Measurements from ENCODE around the gene PNPLA2. TPM values are rescaled to one million over a fixed set of nuclear protein-coding genes. Genes with fewer than 3 reads are reported as not detected.
A peak's percentile ranks its signal among the peaks of the same experiment; 100 is the strongest.

Gene PNPLA2
- total RNA-seq, 1 donor from 2014 or later = 143 TPM

DNA sequence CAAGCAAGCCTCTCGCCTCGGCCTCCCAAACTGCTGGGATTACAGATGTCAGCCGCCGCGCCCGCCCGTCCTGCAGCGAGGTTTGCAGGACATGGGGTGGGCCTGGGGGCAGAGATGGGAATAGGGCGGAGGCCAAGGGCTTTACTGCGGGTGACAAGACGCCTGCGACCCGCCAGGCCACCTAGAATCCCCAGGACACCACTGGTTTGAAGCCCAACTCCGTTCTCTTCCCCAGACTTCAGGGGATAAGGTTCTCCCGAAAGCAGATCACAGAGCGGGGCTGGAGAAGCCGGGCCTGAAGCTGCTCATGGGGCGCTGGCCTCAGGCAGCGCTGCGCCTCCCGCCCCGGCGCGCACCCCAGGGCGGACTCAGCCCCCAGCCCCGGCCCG lies 23.3 kb downstream of the PNPLA2 start:
- Histone ChIP-seq H3K4me3 (peak overlapping the region; percentile 100), H3K36me3 (peaks cover 38% of the 10 kb centered on the region), H3K9me3 (no peaks in the 10 kb centered on the region), H3K4me1 (peaks cover 48% of the 10 kb centered on the region), H3K27ac (peak overlapping the region; percentile 97), H3K27me3 (no peaks in the 10 kb centered on the region)
- intact Hi-C loops (cut with DNase I) = no loop called here
- TF ChIP-seq, protein P1, sequence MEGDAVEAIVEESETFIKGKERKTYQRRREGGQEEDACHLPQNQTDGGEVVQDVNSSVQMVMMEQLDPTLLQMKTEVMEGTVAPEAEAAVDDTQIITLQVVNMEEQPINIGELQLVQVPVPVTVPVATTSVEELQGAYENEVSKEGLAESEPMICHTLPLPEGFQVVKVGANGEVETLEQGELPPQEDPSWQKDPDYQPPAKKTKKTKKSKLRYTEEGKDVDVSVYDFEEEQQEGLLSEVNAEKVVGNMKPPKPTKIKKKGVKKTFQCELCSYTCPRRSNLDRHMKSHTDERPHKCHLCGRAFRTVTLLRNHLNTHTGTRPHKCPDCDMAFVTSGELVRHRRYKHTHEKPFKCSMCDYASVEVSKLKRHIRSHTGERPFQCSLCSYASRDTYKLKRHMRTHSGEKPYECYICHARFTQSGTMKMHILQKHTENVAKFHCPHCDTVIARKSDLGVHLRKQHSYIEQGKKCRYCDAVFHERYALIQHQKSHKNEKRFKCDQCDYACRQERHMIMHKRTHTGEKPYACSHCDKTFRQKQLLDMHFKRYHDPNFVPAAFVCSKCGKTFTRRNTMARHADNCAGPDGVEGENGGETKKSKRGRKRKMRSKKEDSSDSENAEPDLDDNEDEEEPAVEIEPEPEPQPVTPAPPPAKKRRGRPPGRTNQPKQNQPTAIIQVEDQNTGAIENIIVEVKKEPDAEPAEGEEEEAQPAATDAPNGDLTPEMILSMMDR (IDR thresholded peaks at IDR 0.05) = no peak
- peak; percentile 0 for ATAC-seq
- DNase-seq = no peak

DNA sequence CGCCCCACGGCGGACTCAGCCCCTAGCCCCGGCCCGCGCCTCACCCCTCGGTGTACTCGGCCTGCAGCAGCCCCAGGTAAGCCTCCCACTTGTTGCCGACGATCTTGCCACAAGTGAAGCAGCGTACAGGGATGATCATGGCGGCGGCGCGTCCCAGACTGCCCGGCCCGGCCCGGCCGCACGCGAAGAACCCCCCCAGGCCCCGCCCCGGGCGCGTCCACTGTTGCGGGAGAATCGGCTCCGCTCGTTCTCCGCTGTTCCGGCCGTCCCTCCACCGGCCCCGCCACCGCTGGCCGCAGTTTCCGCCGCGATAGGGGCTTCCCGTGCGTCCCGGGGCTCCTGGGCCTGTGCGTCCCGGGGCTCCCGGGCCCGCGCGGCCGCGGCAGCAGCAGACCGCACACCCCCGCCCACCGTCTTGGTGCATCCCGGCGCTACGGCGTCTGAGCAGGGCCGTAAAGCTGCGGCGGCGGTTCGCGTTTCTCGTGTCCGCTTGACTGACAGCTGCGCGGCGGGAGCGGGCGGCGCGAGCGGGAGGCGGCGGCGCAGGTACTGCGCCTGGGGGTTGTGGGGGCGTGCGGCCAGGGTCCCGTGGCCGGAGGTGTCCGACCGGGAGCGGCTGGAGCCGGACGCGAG lies 23.8 kb downstream of the PNPLA2 start, which contains the start of the genes POLR2L and TSPAN4:
POLR2L (minus strand) TSS at position 160 of the 633 bp plus-strand sequence; CDS start at position 139, 21 bp downstream.
TSPAN4 (plus strand) TSS at position 483 of the 633 bp plus-strand sequence. CDS start 7,453 bp downstream, outside the sequence.
- peak within 1 kb of the TSS; percentile 100 for H3K4me3 ChIP-seq
- DNase-seq = peak; percentile 96
- intact Hi-C loops (cut with DNase I) = no loop called here
- no peaks in the 10 kb centered on the region for H3K27me3 ChIP-seq
- peak; percentile 67 for ATAC-seq
- peaks cover 33% of the 10 kb centered on the region for H3K36me3 ChIP-seq
- H3K4me1 ChIP-seq = peaks cover 47% of the 10 kb centered on the region
- no peaks in the 10 kb centered on the region for H3K9me3 ChIP-seq
- TF ChIP-seq, protein P1 (IDR thresholded peaks at IDR 0.05) = no peak
- H3K27ac ChIP-seq = peak within 1 kb of the TSS; percentile 97

DNA sequence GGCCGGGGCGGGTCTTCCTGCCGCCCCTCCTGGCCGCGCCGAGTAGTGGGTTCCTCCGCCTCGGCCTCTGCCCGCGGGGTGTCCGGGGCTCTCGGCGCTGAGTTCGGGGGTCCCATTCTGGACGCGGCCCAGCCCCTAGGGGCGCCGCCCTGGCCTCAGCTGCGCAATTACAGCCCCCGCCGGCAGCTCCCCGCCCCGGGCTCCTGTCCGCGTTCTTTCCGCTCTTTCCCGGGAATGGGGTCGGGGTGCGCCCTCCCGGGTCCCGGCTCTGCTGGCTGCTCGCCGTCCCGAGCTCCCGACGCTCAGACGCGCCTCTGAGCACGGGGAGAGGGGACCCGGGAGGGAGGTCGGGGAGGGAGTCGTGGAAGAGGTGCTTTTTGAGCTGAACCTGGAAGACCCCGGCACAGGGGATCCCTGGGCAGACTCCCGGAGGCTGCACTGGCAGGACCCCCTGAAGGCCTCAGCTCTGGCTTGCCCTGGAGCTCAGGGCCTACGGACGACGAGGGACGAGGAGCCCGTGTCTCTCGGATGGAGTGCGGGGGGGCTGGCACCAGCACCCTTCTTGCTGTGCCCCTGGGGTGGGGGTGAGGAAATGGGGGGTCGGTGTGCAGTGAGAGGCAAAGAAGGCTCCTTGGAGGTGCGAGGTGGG lies 24.5 kb downstream of the PNPLA2 start:
- Histone ChIP-seq H3K4me3 (peak overlapping the region; percentile 100), H3K27ac (peak overlapping the region; percentile 97), H3K4me1 (peaks cover 48% of the 10 kb centered on the region), H3K9me3 (no peaks in the 10 kb centered on the region), H3K36me3 (peaks cover 26% of the 10 kb centered on the region), H3K27me3 (no peaks in the 10 kb centered on the region)
- ATAC-seq (no peak), DNase-seq (no peak)
- TF ChIP-seq, protein P1 (IDR thresholded peaks at IDR 0.05) = peak; percentile 8
- intact Hi-C loops (cut with DNase I) = no loop called here

DNA sequence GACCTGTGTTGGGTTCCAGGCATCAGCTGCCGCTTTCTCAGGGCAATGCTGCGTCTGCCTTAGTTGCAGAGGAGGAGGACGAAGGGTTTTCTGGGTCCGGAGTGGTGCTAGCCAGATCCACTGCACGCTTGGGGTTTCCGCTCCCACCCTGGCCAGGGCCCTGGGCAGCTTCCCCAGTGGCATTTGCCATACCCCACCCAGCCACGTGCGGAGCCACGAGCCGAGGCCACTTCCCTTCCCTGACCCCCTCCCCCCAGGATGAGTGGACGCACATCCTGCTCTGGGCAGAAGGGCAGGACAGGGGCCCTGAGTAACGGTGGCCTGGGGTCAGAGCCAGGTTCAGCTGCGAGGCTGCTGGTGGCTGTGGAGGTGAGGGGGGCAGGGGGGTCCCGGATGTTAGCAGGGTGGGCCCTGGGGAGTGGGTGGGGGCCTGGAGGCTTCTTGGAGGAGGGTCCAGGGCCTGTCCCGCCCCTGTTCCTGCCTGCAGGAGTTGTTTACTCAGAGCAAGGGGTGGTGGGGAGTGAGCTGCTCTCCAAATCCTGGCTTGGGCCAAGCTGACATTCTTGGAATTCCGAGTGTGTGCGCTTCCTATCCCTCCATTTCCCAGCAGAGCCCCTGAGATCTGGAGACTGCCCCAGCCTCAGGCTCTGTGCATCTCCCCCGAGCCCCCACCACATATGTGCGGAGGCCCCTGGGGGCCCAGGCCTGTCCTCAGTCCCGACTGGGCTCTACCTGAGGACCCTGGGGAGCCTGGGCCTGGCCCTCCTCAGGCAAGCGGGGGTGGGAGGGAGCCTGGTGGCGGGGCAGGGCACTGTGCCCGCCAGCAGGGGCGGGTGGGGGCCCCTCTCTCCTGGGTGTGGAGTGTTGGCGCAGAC lies 25.3 kb downstream of the PNPLA2 start:
- no peaks in the 10 kb centered on the region for H3K9me3 ChIP-seq
- DNase-seq = peak; percentile 97
- no peaks in the 10 kb centered on the region for H3K27me3 ChIP-seq
- ATAC-seq = peak; percentile 67
- H3K27ac ChIP-seq = peak overlapping the region; percentile 97
- H3K4me3 ChIP-seq = peak overlapping the region; percentile 100
- peaks cover 18% of the 10 kb centered on the region for H3K36me3 ChIP-seq
- H3K4me1 ChIP-seq = peaks cover 54% of the 10 kb centered on the region
- intact Hi-C loops (cut with DNase I) = no loop called here
- TF ChIP-seq, protein P1 (IDR thresholded peaks at IDR 0.05) = no peak

All from upper lobe of right lung (tissue), 1 donor.